Lung (tissue), 12 donors: ENCODE results near the gene COL13A1. TPM values are rescaled to one million over a fixed set of nuclear protein-coding genes. Genes with fewer than 3 reads are reported as not detected.

Experiments
- ATAC-seq: fragments of 200-7000 bp; cut with Tn5 transposase; one replicate; pipeline ENCODE4 v1.9.1; 2020; ENCODE audit warnings: moderate number of reproducible peaks; ENCODE audit not compliant: insufficient read depth, low FRiP score
- DNase-seq, 3 donors: peaks; one replicate each; pipeline ENCODE4 v3.0.0-alpha.2; 2013 to 2017
- H3K27ac ChIP-seq, 2 donors: one replicate each; pipeline ENCODE4 v1.5.1; 2013; ENCODE audit warnings: mild to moderate bottlenecking in 2 of 2, moderate library complexity in 2 of 2, control low read depth in 1 of 2, inconsistent platforms in 1 of 2, low read depth in 1 of 2, low read length in 1 of 2
- H3K27me3 ChIP-seq, 3 donors: one replicate each; pipeline ENCODE4 v1.5.1; 2013; ENCODE audit warnings: low read length in 2 of 3; ENCODE audit not compliant: control insufficient read depth in 3 of 3, insufficient read depth in 3 of 3
- H3K36me3 ChIP-seq, 4 donors: one replicate each; pipeline ENCODE4 v1.5.1; 2013; ENCODE audit warnings: low read length in 4 of 4, mild to moderate bottlenecking in 1 of 4, moderate library complexity in 1 of 4; ENCODE audit not compliant: control insufficient read depth in 4 of 4, insufficient read depth in 4 of 4
- H3K4me1 ChIP-seq, 5 donors: one replicate each; pipeline ENCODE4 v1.5.1; 2013; ENCODE audit warnings: low read length in 5 of 5, mild to moderate bottlenecking in 2 of 5, moderate library complexity in 1 of 5; ENCODE audit not compliant: control insufficient read depth in 5 of 5, insufficient read depth in 5 of 5
- H3K4me3 ChIP-seq: one replicate; pipeline ENCODE4 v1.5.1; 2013; ENCODE audit warnings: mild to moderate bottlenecking, control low read depth, moderate library complexity
- H3K9ac ChIP-seq, 2 donors: one replicate each; pipeline ENCODE4 v1.5.1; 2013; ENCODE audit warnings: low read length in 2 of 2, control low read depth in 1 of 2; ENCODE audit not compliant: insufficient read depth in 1 of 2
- H3K9me3 ChIP-seq, 4 donors: one replicate each; pipeline ENCODE4 v1.5.1; 2013; ENCODE audit warnings: low read length in 3 of 4, mild to moderate bottlenecking in 1 of 4, moderate library complexity in 1 of 4; ENCODE audit not compliant: control insufficient read depth in 4 of 4, insufficient read depth in 3 of 4
- CTCF ChIP-seq: IDR thresholded peaks from 2 replicates; pipeline ENCODE4 v1.5.1; 2012; ENCODE audit warnings: mild to moderate bottlenecking; ENCODE audit errors: control extremely low read depth, extremely low read depth
- WGBS, 2 donors: extraction: QIAGEN DNeasy Blood & Tissue Kit; methylation state at CpG; one replicate each; pipeline ENCODE4 v1.1.7; 2013; 5-methylcytosine and 5-hydroxymethylcytosine counted together
- polyA plus RNA-seq, 2 donors: library from polyadenylated mRNA; stranded (reverse); fragments of 200-250 nt; gene quantifications; one replicate each; pipeline ENCODE4 v1.2.1, GENCODE V29; 2013
- total RNA-seq, 2 donors: library from RNA; depleted of rRNA in 1 of 2; stranded (reverse); fragments of >200 nt in 1 of 2; gene quantifications; one replicate each; pipeline ENCODE4 v1.2.1, GENCODE V29; 2014 to 2021
- donor health status: control.
- donor health status: control.
- donor health status: Bipolar disorder and iron deficiency.
- donor health status: healthy.
- donor health status: DM: yes; HTN: yes; CAD: no.

The COL13A1 gene
- total and polyA plus RNA-seq, 4 donors: 2.7 to 42.1 (median 5.6) TPM

GRCh38 chr10:69850440-69850839 is 48.7 kb downstream of the COL13A1 start:
- no peaks in the 10 kb centered on the region for H3K27me3 ChIP-seq
- 69 to 84% methylated on average over 6 of the region's 6 CpGs for whole genome bisulfite sequencing, 2 donors
- no peak for TF ChIP-seq CTCF
- no peaks in the 10 kb centered on the region for H3K9me3 ChIP-seq
- no peaks in the 10 kb centered on the region for H3K36me3 ChIP-seq
- H3K9ac ChIP-seq: no peak overlapping the region
- H3K4me3 ChIP-seq: no peak overlapping the region
- DNase-seq: no peak
- peaks cover 0 to 34% (median 8%) of the 10 kb centered on the region in 5 donors for H3K4me1 ChIP-seq
- H3K27ac ChIP-seq: no peak overlapping the region
- ATAC-seq: no peak

- Histone ChIP-seq H3K9ac (no peak overlapping the region), H3K27me3 (no peaks in the 10 kb centered on the region), H3K36me3 (no peaks in the 10 kb centered on the region), H3K27ac (no peak overlapping the region), H3K4me1 (peaks cover 0 to 26% (median 4%) of the 10 kb centered on the region in 5 donors), H3K4me3 (no peak overlapping the region), H3K9me3 (no peaks in the 10 kb centered on the region)
- ATAC-seq (no peak), DNase-seq (no peak)
- 79 to 91% methylated on average over 1 of the region's 1 CpG for WGBS, 2 donors
- TF ChIP-seq CTCF: no peak
These were observed 49.6 kb downstream of the COL13A1 start for GRCh38 chr10:69851306-69851705.

- no peak overlapping the region for H3K4me3 ChIP-seq
- H3K9ac ChIP-seq: no peak overlapping the region
- peaks cover 0 to 15% (median 0%) of the 10 kb centered on the region in 5 donors for H3K4me1 ChIP-seq
- no peak overlapping the region for H3K27ac ChIP-seq
- H3K9me3 ChIP-seq: no peaks in the 10 kb centered on the region
- WGBS, 2 donors: 71 to 74% methylated on average over 7 of the region's 7 CpGs
- H3K36me3 ChIP-seq: no peaks in the 10 kb centered on the region
- TF ChIP-seq CTCF: no peak
- DNase-seq: no peak
- no peak for ATAC-seq
- no peaks in the 10 kb centered on the region for H3K27me3 ChIP-seq
These were observed 51.4 kb downstream of the COL13A1 start for GRCh38 chr10:69853064-69853463.
